Measurements from ENCODE around the gene TP53.

Gene TP53

DNA sequence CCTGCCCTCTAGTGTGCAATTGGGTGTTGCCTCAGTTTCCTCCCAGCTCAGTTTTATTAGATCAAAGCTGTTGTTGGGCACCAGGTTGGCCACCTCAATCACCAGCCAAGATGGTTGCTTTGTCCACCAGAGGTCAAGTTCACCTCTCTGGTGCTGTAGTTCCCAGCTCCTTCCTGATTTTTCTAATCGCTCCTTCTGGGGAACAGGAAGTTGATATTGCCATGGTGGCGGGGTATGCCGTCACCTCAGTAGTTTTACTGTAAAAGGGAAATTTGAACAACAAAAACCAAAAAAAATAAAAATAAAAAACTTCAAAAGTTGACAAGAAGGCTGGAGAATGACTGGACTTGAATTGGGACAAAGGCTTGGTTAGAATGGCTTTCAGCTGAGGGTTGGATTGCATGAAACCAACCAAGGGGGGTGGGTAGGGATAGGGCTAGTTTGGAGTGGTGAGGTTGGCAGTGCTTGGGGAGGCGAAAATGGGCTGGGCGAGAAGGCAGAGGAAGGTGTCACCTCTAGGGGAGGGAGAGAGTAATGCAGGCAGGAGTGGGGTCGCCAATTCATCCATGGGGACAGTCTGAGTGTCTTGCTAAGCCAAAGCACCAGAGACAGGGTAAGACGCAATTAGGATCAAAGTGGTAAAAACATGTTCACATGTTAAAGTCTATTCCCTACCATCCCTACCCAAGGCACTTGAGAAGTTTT is 23.9 kb upstream of the TP53 start:
- DNase-seq (ENCODE audit: low spot score), result no peak

DNA sequence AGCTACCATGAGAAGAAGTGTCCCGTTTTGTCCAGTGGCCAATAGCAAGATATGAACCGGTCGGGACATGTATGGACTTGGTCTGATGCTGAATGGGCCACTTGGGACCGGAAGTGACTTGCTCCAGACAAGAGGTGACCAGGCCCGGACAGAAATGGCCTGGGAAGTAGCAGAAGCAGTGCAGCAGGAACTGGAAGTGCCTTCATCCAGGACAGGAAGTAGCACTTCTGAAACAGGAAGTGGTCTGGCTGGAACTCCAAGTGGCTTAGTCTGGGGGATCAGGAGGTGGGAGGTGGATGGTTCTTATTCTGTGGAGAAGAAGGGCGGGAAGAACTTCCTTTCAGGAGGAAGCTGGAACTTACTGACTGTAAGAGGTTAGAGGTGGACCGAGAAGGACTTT is 23.0 kb upstream of the TP53 start:
- ATAC-seq (ENCODE audit: low read depth) (no peak), DNase-seq (ENCODE audit: low spot score) (no peak)
- no peaks in the 10 kb centered on the region for H3K4me1 ChIP-seq (ENCODE audit: insufficient read depth, poor library complexity, severe bottlenecking)
- H3K27me3 ChIP-seq (ENCODE audit: insufficient read depth, poor library complexity, severe bottlenecking), result peaks cover 21% of the 10 kb centered on the region
- H3K9me3 ChIP-seq (ENCODE audit: severe bottlenecking), result no peaks in the 10 kb centered on the region
- H3K4me3 ChIP-seq (ENCODE audit: severe bottlenecking), result no peak overlapping the region
- no peak for TF ChIP-seq CTCF (IDR thresholded peaks at IDR 0.05; ENCODE audit: poor library complexity, severe bottlenecking)
- H3K27ac ChIP-seq (ENCODE audit: poor library complexity, severe bottlenecking), result no peak overlapping the region
- H3K36me3 ChIP-seq (ENCODE audit: low read depth), result no peaks in the 10 kb centered on the region

More for the DNA sequence above, 23.9 kb upstream of the TP53 start:
- Histone ChIP-seq H3K9me3 (ENCODE audit: severe bottlenecking) (no peaks in the 10 kb centered on the region), H3K27ac (ENCODE audit: poor library complexity, severe bottlenecking) (no peak overlapping the region), H3K4me1 (ENCODE audit: insufficient read depth, poor library complexity, severe bottlenecking) (no peaks in the 10 kb centered on the region), H3K27me3 (ENCODE audit: insufficient read depth, poor library complexity, severe bottlenecking) (peaks cover 12% of the 10 kb centered on the region), H3K4me3 (ENCODE audit: severe bottlenecking) (no peak overlapping the region), H3K36me3 (ENCODE audit: low read depth) (no peaks in the 10 kb centered on the region)
- ATAC-seq (ENCODE audit: low read depth), result no peak
- no peak for TF ChIP-seq CTCF (IDR thresholded peaks at IDR 0.05; ENCODE audit: poor library complexity, severe bottlenecking)

DNA sequence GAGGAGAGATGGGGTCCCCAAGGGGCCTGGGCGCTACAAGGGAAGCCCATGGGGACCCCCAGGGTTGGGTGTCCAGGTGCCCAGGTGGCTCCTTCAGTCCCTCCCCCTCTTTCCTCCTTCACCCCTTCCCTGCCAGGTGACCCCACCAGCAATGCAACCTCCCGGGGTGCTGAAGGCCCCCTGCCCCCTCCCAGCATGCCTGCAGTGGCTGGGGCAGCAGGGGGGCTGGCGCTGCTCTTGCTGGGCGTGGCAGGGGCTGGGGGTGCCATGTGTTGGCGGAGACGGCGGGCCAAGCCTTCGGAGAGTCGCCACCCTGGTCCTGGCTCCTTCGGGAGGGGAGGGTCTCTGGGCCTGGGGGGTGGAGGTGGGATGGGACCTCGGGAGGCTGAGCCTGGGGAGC is 21.7 kb upstream of the TP53 start:
- no peak for ATAC-seq (ENCODE audit: low read depth)
- Histone ChIP-seq H3K27me3 (ENCODE audit: insufficient read depth, poor library complexity, severe bottlenecking) (peaks cover 34% of the 10 kb centered on the region), H3K4me1 (ENCODE audit: insufficient read depth, poor library complexity, severe bottlenecking) (no peaks in the 10 kb centered on the region), H3K36me3 (ENCODE audit: low read depth) (no peaks in the 10 kb centered on the region), H3K9me3 (ENCODE audit: severe bottlenecking) (no peaks in the 10 kb centered on the region), H3K27ac (ENCODE audit: poor library complexity, severe bottlenecking) (no peak overlapping the region), H3K4me3 (ENCODE audit: severe bottlenecking) (no peak overlapping the region)
- DNase-seq (ENCODE audit: low spot score), result no peak
- no peak for TF ChIP-seq CTCF (IDR thresholded peaks at IDR 0.05; ENCODE audit: poor library complexity, severe bottlenecking)

DNA sequence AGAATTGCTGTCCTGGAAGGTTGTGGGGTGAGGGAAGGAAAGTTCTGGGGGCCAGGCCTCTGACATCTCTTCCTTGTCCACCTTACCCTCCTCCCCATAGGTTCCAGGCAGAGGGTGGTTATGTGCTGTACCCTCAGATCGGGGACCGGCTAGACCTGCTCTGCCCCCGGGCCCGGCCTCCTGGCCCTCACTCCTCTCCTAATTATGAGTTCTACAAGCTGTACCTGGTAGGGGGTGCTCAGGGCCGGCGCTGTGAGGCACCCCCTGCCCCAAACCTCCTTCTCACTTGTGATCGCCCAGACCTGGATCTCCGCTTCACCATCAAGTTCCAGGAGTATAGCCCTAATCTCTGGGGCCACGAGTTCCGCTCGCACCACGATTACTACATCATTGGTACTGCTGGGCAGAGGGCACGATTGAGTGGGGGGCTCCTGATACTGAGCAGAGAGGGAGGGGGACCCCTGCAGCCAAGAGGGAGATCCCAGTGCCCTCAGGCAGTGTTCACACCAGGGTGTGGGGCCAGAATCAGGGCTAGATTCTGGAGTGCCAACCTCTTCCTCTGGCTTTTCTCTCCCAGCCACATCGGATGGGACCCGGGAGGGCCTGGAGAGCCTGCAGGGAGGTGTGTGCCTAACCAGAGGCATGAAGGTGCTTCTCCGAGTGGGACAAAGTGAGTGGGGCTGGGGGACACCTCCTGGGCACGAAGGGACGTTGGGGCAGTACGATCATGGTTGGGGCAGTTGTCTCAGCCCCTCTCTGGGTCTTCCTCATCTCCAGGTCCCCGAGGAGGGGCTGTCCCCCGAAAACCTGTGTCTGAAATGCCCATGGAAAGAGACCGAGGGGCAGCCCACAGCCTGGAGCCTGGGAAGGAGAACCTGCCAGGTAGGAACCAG is 20.8 kb upstream of the TP53 start:
- TF ChIP-seq CTCF (IDR thresholded peaks at IDR 0.05; ENCODE audit: poor library complexity, severe bottlenecking), result no peak
- Histone ChIP-seq H3K4me3 (ENCODE audit: severe bottlenecking) (no peak overlapping the region), H3K36me3 (ENCODE audit: low read depth) (no peaks in the 10 kb centered on the region), H3K27ac (ENCODE audit: poor library complexity, severe bottlenecking) (no peak overlapping the region), H3K9me3 (ENCODE audit: severe bottlenecking) (no peaks in the 10 kb centered on the region), H3K4me1 (ENCODE audit: insufficient read depth, poor library complexity, severe bottlenecking) (no peaks in the 10 kb centered on the region), H3K27me3 (ENCODE audit: insufficient read depth, poor library complexity, severe bottlenecking) (peaks cover 37% of the 10 kb centered on the region)
- no peak for DNase-seq (ENCODE audit: low spot score)
- no peak for ATAC-seq (ENCODE audit: low read depth)

Data from RWPE2 (cell line).